ENCODE data around the gene ITGA1. TPM values are rescaled to one million over a fixed set of nuclear protein-coding genes. Genes with fewer than 3 reads are reported as not detected.

ITGA1 gene
- total and polyA plus RNA-seq, 4 donors = 24.2 to 187 (median 48.5) TPM

GRCh38 chr5:52786949-52787599, 642 bp upstream of the ITGA1 start:
- Histone ChIP-seq H3K4me3 (ENCODE audit: low read depth in 1 of 3, low read length in 3 of 3) (peak overlapping the region; percentile 78 to 99 (median 98)), H3K27ac (ENCODE audit: low read depth in 1 of 2, low read length in 2 of 2) (peak overlapping the region; percentile 97 to 98), H3K36me3 (ENCODE audit: control insufficient read depth in 4 of 4, insufficient read depth in 3 of 4, low read depth in 1 of 4, low read length in 3 of 4) (peaks cover 0 to 3% (median 0%) of the 10 kb centered on the region in 4 donors), H3K9ac (ENCODE audit: low read depth in 1 of 2, low read length in 2 of 2) (peak overlapping the region; percentile 95 to 97), H3K4me1 (ENCODE audit: control insufficient read depth in 4 of 4, insufficient read depth in 4 of 4, low read length in 3 of 4) (peaks cover 0 to 32% (median 26%) of the 10 kb centered on the region in 4 donors), H3K27me3 (ENCODE audit: control insufficient read depth in 4 of 4, insufficient read depth in 4 of 4, low read length in 3 of 4) (no peaks in the 10 kb centered on the region), H3K9me3 (ENCODE audit: control insufficient read depth in 4 of 4, low read length in 3 of 4) (no peaks in the 10 kb centered on the region)
- WGBS = under 1% methylated on average over 11 of the region's 11 CpGs
- no peak for DNase-seq (ENCODE audit: low spot score)
- TF ChIP-seq JUND (IDR thresholded peaks at IDR 0.05) (no peak), CTCF (IDR thresholded peaks at IDR 0.05; ENCODE audit: low read depth, low read length, missing input control) (peak; percentile 46), RAD21 (IDR thresholded peaks at IDR 0.05) (peak; percentile 93 to 95), RXRA (IDR thresholded peaks at IDR 0.05) (peak in 1 of 2 donors; percentile 45), HNF4A (conservative IDR thresholded peaks at IDR 0.05) (peak in 1 of 2 donors; percentile 22), HNF4G (IDR thresholded peaks at IDR 0.05) (no peak), GABPA (IDR thresholded peaks at IDR 0.05 in 1 of 2, conservative IDR thresholded peaks at IDR 0.05 in 1 of 2) (no peak)

GRCh38 chr5:52788505-52788821, 747 bp downstream of the ITGA1 start:
- TF ChIP-seq RAD21 (IDR thresholded peaks at IDR 0.05) = no peak
- no peak for TF ChIP-seq HNF4A (conservative IDR thresholded peaks at IDR 0.05)
- TF ChIP-seq ZBTB33 (IDR thresholded peaks at IDR 0.05) = no peak
- no peak for TF ChIP-seq TAF1 (conservative IDR thresholded peaks at IDR 0.05)
- TF ChIP-seq HNF4G (IDR thresholded peaks at IDR 0.05) = no peak
- Histone ChIP-seq H3K9ac (ENCODE audit: low read depth in 1 of 2, low read length in 2 of 2) (peak overlapping the region; percentile 95 to 97), H3K36me3 (ENCODE audit: control insufficient read depth in 4 of 4, insufficient read depth in 3 of 4, low read depth in 1 of 4, low read length in 3 of 4) (peaks cover 0 to 6% (median 0%) of the 10 kb centered on the region in 4 donors), H3K27me3 (ENCODE audit: control insufficient read depth in 4 of 4, insufficient read depth in 4 of 4, low read length in 3 of 4) (no peaks in the 10 kb centered on the region), H3K9me3 (ENCODE audit: control insufficient read depth in 4 of 4, low read length in 3 of 4) (no peaks in the 10 kb centered on the region), H3K27ac (ENCODE audit: low read depth in 1 of 2, low read length in 2 of 2) (peak overlapping the region; percentile 97 to 98), H3K4me3 (ENCODE audit: low read depth in 1 of 3, low read length in 3 of 3) (peak overlapping the region; percentile 78 to 99 (median 98)), H3K4me1 (ENCODE audit: control insufficient read depth in 4 of 4, insufficient read depth in 4 of 4, low read length in 3 of 4) (peaks cover 0 to 45% (median 35%) of the 10 kb centered on the region in 4 donors)
- no peak for DNase-seq (ENCODE audit: low spot score)
- WGBS = 4% methylated on average over 7 of the region's 7 CpGs

- Histone ChIP-seq H3K9ac (ENCODE audit: low read depth in 1 of 2, low read length in 2 of 2) (peak overlapping the region; percentile 95 to 97), H3K4me3 (ENCODE audit: low read depth in 1 of 3, low read length in 3 of 3) (peak overlapping the region; percentile 78 to 99 (median 98)), H3K27ac (ENCODE audit: low read depth in 1 of 2, low read length in 2 of 2) (peak overlapping the region; percentile 97 to 98), H3K9me3 (ENCODE audit: control insufficient read depth in 4 of 4, low read length in 3 of 4) (no peaks in the 10 kb centered on the region), H3K27me3 (ENCODE audit: control insufficient read depth in 4 of 4, insufficient read depth in 4 of 4, low read length in 3 of 4) (no peaks in the 10 kb centered on the region), H3K36me3 (ENCODE audit: control insufficient read depth in 4 of 4, insufficient read depth in 3 of 4, low read depth in 1 of 4, low read length in 3 of 4) (peaks cover 0 to 6% (median 0%) of the 10 kb centered on the region in 4 donors), H3K4me1 (ENCODE audit: control insufficient read depth in 4 of 4, insufficient read depth in 4 of 4, low read length in 3 of 4) (peaks cover 0 to 47% (median 37%) of the 10 kb centered on the region in 4 donors)
- no peak for DNase-seq (ENCODE audit: low spot score)
- 11% methylated on average over 1 of the region's 1 CpG for WGBS
- no peak for TF ChIP-seq ATF3 (IDR thresholded peaks at IDR 0.05)
- TF ChIP-seq YY1 (IDR thresholded peaks at IDR 0.05) = no peak
- no peak for TF ChIP-seq FOXA2 (IDR thresholded peaks at IDR 0.05)
- TF ChIP-seq MAX (IDR thresholded peaks at IDR 0.05) = no peak
- no peak for TF ChIP-seq RXRA (IDR thresholded peaks at IDR 0.05)
- TF ChIP-seq HNF4G (IDR thresholded peaks at IDR 0.05) = no peak
- no peak for TF ChIP-seq CTCF (IDR thresholded peaks at IDR 0.05; ENCODE audit: low read depth, low read length, missing input control)
- no peak for TF ChIP-seq RAD21 (IDR thresholded peaks at IDR 0.05)
- no peak for TF ChIP-seq EGR1 (IDR thresholded peaks at IDR 0.05; ENCODE audit: low read depth in 2 of 2)
- no peak for TF ChIP-seq FOXA1 (IDR thresholded peaks at IDR 0.05)
- TF ChIP-seq ZBTB33 (IDR thresholded peaks at IDR 0.05) = no peak
- no peak for TF ChIP-seq HNF4A (conservative IDR thresholded peaks at IDR 0.05)
- TF ChIP-seq GABPA (IDR thresholded peaks at IDR 0.05 in 1 of 2, conservative IDR thresholded peaks at IDR 0.05 in 1 of 2) = no peak
Measured at GRCh38 chr5:52789378-52789777, 1.7 kb downstream of the ITGA1 start.

Measured in liver (tissue), 9 donors.